Measurements from ENCODE around the gene NTHL1. TPM values are rescaled to one million over a fixed set of nuclear protein-coding genes. Genes with fewer than 3 reads are reported as not detected.

NTHL1 gene
- total and polyA plus RNA-seq, 2 of the 8 experiments (the other 6 are each of a cell fraction or from before 2014, with no cell fraction given): 70.9 to 150 TPM

DNA sequence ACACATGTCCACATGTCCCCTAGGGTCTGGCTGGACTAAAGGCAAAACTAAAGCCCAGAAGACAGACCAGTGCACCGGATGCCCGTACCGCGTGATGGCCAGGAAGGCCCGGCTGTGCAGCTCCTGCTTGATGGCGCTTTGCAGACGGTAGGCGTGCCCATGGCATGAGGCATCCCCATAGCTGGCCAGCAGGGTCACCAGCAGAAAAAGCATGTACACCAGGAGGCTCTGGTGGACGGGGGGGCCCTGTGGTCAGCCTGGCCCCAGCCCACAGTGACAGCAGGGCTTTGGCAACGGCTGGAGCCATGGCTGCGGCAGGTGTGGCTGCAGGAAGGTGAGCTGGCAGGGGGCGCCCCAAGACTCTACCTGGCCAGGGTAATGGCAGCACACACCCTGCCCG lies 45.2 kb upstream of the NTHL1 start:
- Histone ChIP-seq H3K79me2 (ENCODE audit: control insufficient read depth in 1 of 2, insufficient read depth in 2 of 2, low read length in 2 of 2) (no peaks in the 10 kb centered on the region), H3K9me3 (ENCODE audit: insufficient read depth in 2 of 2, low read depth in 1 of 2, low read length in 1 of 2) (no peaks in the 10 kb centered on the region), H2AK5ac (ENCODE audit: low read depth, low read length) (no peak overlapping the region), H3K36me3 (ENCODE audit: control insufficient read depth in 2 of 4, insufficient read depth in 4 of 4, low read length in 3 of 4) (peaks cover 0 to 16% (median 0%) of the 10 kb centered on the region in 4 experiments; a peak in 2 of 8 replicates), H2BK15ac (ENCODE audit: low read length) (0 out of 2 replicates have a peak overlapping the region, but pooled peaks have one; percentile 3), H4K8ac (ENCODE audit: extremely low read depth, insufficient read depth, low read length) (peak overlapping the region; percentile 68; the same call in 1 of the 2 replicates), H2BK5ac (ENCODE audit: low read depth, low read length) (no peak overlapping the region), H3K27ac (ENCODE audit: low read depth, low read length) (no peak overlapping the region), H3K23ac (ENCODE audit: insufficient read length) (no peak overlapping the region), H3K9ac (replicated peaks in 1 of 4; ENCODE audit: extremely low read depth in 1 of 4, low read depth in 3 of 4, low read length in 3 of 4) (no peak overlapping the region), H2BK20ac (ENCODE audit: low read length) (no peak overlapping the region), H3K18ac (ENCODE audit: extremely low read depth, low read length) (no peak overlapping the region), H3K56ac (replicated peaks; ENCODE audit: insufficient read length, low read depth, low read length) (no peak overlapping the region), H3K4me1 (replicated peaks in 1 of 4; ENCODE audit: control insufficient read depth in 3 of 4, insufficient read depth in 4 of 4, low read length in 3 of 4) (peaks cover 0 to 12% (median 9%) of the 10 kb centered on the region in 4 experiments; a peak in 5 of 7 replicates), H3K79me1 (ENCODE audit: low read depth, low read length) (no peaks in the 10 kb centered on the region), H3K14ac (ENCODE audit: insufficient read length) (no peak overlapping the region), H4K91ac (replicated peaks; ENCODE audit: insufficient read length, low read length) (no peak overlapping the region), H3K4me2 (ENCODE audit: insufficient read depth in 1 of 2, low read depth in 2 of 2, low read length in 2 of 2) (no peak overlapping the region), H2AFZ (ENCODE audit: low read length) (no peak overlapping the region), H4K20me1 (replicated peaks in 1 of 2; ENCODE audit: control insufficient read depth in 1 of 2, insufficient read depth in 2 of 2, low read length in 2 of 2) (peaks cover 8 to 17% of the 10 kb centered on the region in 2 experiments), H2BK12ac (ENCODE audit: low read depth, low read length) (no peak overlapping the region), H4K5ac (ENCODE audit: insufficient read length, low read depth, low read length) (no peak overlapping the region), H3K4ac (replicated peaks; ENCODE audit: insufficient read length, low read depth, low read length) (no peak overlapping the region), H2BK120ac (replicated peaks; ENCODE audit: low read depth, low read length) (no peak overlapping the region), H3K4me3 (ENCODE audit: extremely low read depth in 1 of 4, insufficient read depth in 2 of 4, low read depth in 3 of 4, low read length in 4 of 4) (no peak overlapping the region), H3K27me3 (replicated peaks in 1 of 4; ENCODE audit: control insufficient read depth in 3 of 4, extremely low read depth in 1 of 4, insufficient read depth in 3 of 4, low read length in 3 of 4) (no peaks in the 10 kb centered on the region), H3K23me2 (ENCODE audit: low read depth, low read length) (peaks cover 6% of the 10 kb centered on the region; the same call in 1 of the 2 replicates)
- no peak for FAIRE-seq
- CTCF ChIA-PET (ENCODE audit: partially characterized antibody): interaction anchor here (0.7 to 3.8 kb wide), 8 partner anchors 13 to 77 kb away, joined by 3 to 25 read pairs (median 4); no protein-coding TSS in a partner anchor
- 94% methylated on average over 13 of the region's 13 CpGs; no CpG with 5 or more reads in 1 of the 2 experiments for WGBS, 2 experiments (ENCODE audit: extremely low coverage in 1 of 2, insufficient coverage in 1 of 2, insufficient read length in 1 of 2, insufficient replicate concordance in 2 of 2, low coverage in 1 of 2, low lambda C conversion rate in 2 of 2, missing lambda C conversion rate in 1 of 2)
- POLR2A ChIA-PET (ENCODE audit: partially characterized antibody): interaction anchor here (1.0 to 6.9 kb wide), 6 partner anchors 14 to 310 kb away, joined by 3 to 54 read pairs (median 8); partner anchors contain the start of genes NUBP2, SPSB3 and TRAF7
- TF ChIP-seq EZH2 (IDR thresholded peaks at IDR 0.05; ENCODE audit: low read depth, low read length, severe bottlenecking): no peak
- TF ChIP-seq FOSL1 (IDR thresholded peaks at IDR 0.05; ENCODE audit: insufficient read depth, low read depth, low read length): no peak
- no peak for TF ChIP-seq RBBP5 (IDR thresholded peaks at IDR 0.05; ENCODE audit: borderline replicate concordance, low read depth, low read length)
- no peak for TF ChIP-seq TEAD4 (IDR thresholded peaks at IDR 0.05; ENCODE audit: low read depth, low read length)
- no peak for TF ChIP-seq CBX5 (IDR thresholded peaks at IDR 0.05; ENCODE audit: low read depth, low read length)
- no peak for TF ChIP-seq KDM4A (IDR thresholded peaks at IDR 0.05; ENCODE audit: low read depth, low read length, severe bottlenecking)
- no peak for DNase-seq (ENCODE audit: low read depth in 1 of 2, low spot score in 2 of 2)

All from H1 (cell line).